ENCODE measurements around the gene MACROD2.

The MACROD2 gene

DNA sequence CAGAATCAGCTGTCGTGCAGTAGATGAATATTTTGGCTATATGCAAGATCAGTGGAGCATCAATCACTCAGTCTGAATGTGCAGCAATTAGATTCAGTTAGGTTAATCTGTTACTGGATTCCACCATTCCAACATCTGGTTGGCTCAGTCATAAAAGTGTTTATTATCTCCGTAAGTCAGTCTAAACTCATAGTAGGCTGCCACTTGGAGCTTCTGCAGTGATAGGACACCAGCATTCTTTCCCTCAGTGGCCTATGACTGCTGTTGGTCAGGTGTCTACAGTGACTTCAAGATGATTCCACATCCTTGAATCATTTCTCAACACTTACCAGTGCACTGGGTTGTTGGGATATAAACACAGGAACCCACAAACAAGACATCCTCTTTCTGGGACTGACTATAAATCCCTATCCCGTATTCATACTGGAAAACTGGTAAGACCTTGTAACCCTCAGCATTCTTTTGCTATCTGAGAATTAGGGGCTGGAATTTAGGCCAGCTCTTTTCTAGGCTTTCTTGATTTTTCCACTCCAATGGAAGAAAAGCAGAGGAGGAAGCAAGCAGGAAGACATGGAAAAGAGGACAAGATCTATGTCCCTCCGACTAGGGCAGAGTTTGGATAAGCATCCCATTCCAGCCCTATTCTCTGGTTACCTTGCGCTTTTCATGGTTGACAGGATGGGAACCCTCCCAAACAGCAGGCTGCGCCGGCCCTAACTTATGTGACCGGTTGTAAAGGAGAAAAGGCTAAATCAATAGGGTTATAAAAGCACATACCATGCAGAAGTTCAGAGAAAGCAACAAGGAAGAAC lies 1658.3 kb downstream of the MACROD2 start:
- CTCF ChIA-PET = interaction anchor here (1.0 to 1.5 kb wide), 2 partner anchors 9 to 15 kb away, joined by 4 to 5 read pairs; no protein-coding TSS in a partner anchor

GRCh38 chr20:15654208-15654649 lies 1658.9 kb downstream of the MACROD2 start:
- no peak for DNase-seq
- Mint-ChIP-seq H3K4me3 (no peak overlapping the region), H3K27ac (no peak overlapping the region), H3K4me1 (no peaks in the 10 kb centered on the region), H3K9me3 (peaks cover 2% of the 10 kb centered on the region), H3K36me3 (no peaks in the 10 kb centered on the region), H3K27me3 (no peaks in the 10 kb centered on the region)
- CTCF ChIA-PET = interaction anchor here (1.0 to 1.5 kb wide), 3 partner anchors 10 to 1317 kb away, joined by 4 to 5 read pairs (median 4); partner anchors contain the start of gene FLRT3

More for the DNA sequence above, 1658.3 kb downstream of the MACROD2 start:
- H3K9me3 Mint-ChIP-seq = peaks cover 2% of the 10 kb centered on the region
- H3K4me3 Mint-ChIP-seq = no peak overlapping the region
- no peaks in the 10 kb centered on the region for H3K4me1 Mint-ChIP-seq
- H3K27ac Mint-ChIP-seq = no peak overlapping the region
- no peaks in the 10 kb centered on the region for H3K36me3 Mint-ChIP-seq
- no peak for DNase-seq
- no peaks in the 10 kb centered on the region for H3K27me3 Mint-ChIP-seq

- H3K27me3 Mint-ChIP-seq = no peaks in the 10 kb centered on the region
- CTCF ChIA-PET = interaction anchor here (0.7 to 1.2 kb wide), 2 partner anchors 1318 to 1688 kb away, joined by 3 to 4 read pairs; partner anchors contain the start of gene FLRT3
Observed at GRCh38 chr20:15655295-15655874, 1660.1 kb downstream of the MACROD2 start.

DNA sequence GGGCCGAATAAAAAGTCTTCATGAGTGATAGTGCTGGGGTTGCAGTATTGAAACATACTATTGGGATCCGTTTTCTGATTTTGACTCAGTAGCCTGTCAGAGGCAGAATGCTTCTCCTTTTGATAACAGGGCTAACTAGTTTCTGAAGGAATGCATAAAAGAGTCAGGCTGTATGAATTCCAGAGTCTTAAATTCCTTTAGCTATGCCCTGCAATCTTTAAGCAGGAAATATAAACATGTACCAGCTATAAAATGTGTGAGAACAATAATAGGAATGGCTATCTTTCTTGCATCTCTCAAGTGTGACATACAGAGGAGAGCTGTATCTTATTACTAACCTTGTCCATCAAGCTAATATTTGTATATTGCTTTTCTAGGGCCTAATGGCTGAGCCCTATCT lies 1660.8 kb downstream of the MACROD2 start:
- CTCF ChIA-PET = no interaction called here
- no peak overlapping the region for H3K4me3 Mint-ChIP-seq
- H3K27ac Mint-ChIP-seq = no peak overlapping the region
- peaks cover 2% of the 10 kb centered on the region for H3K9me3 Mint-ChIP-seq
- H3K27me3 Mint-ChIP-seq = no peaks in the 10 kb centered on the region
- no peak for DNase-seq
- no peaks in the 10 kb centered on the region for H3K4me1 Mint-ChIP-seq
- H3K36me3 Mint-ChIP-seq = no peaks in the 10 kb centered on the region

More at GRCh38 chr20:15655295-15655874, 1660.1 kb downstream of the MACROD2 start:
- Mint-ChIP-seq H3K27ac (no peak overlapping the region), H3K36me3 (no peaks in the 10 kb centered on the region), H3K9me3 (peaks cover 2% of the 10 kb centered on the region), H3K4me1 (no peaks in the 10 kb centered on the region), H3K4me3 (no peak overlapping the region)
- no peak for DNase-seq

DNA sequence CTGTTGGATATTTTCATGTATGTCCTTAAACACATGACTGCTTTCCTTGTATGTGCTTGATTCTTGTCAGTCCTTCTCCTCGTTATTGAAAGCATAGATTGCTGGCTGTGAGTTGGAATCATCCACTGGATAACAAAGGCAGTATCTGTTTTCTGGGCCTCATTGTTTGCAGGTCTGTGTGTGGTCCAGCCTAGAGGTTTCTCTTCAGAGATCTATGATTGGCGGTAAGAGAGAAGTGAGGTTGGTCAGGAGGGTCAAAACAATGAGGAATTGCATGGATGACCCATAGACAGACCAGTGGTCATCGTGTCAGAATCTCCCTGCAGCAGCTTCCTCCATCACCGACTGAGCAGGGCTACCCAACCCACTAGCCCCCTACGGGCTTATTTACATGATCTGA lies 1663.0 kb downstream of the MACROD2 start:
- Mint-ChIP-seq H3K36me3 (no peaks in the 10 kb centered on the region), H3K9me3 (peaks cover 5% of the 10 kb centered on the region), H3K27ac (no peak overlapping the region), H3K4me1 (no peaks in the 10 kb centered on the region), H3K27me3 (no peaks in the 10 kb centered on the region), H3K4me3 (no peak overlapping the region)
- CTCF ChIA-PET = no interaction called here
- DNase-seq = no peak

DNA sequence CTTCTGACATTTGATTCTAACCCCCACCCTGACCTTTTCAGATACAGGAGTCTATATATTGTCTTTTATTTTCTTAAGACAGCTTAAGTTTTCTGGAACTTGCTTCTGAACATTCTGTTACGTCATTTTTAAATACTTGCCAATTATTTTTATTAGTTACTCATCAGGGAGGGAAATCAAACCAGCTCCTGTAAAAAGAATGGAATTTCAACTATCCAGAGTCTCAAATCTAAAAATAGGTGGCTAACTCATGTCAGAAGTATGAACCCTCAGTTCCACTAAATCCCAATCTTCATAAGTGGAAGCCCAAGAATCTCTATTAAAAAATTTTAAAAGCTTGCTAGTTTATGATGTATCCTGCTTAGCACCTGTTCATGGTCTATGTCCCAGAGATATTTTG lies 1677.9 kb downstream of the MACROD2 start:
- CTCF ChIA-PET = no interaction called here
- H3K9me3 Mint-ChIP-seq = peaks cover 9% of the 10 kb centered on the region
- DNase-seq = no peak

GRCh38 chr20:15674253-15675060 lies 1679.1 kb downstream of the MACROD2 start:
- H3K9me3 Mint-ChIP-seq = peaks cover 6% of the 10 kb centered on the region
- no peaks in the 10 kb centered on the region for H3K36me3 Mint-ChIP-seq
- H3K27ac Mint-ChIP-seq = no peak overlapping the region
- no peaks in the 10 kb centered on the region for H3K4me1 Mint-ChIP-seq
- DNase-seq = no peak
- CTCF ChIA-PET = no interaction called here
- H3K27me3 Mint-ChIP-seq = no peaks in the 10 kb centered on the region
- no peak overlapping the region for H3K4me3 Mint-ChIP-seq

More for the DNA sequence above, 1677.9 kb downstream of the MACROD2 start:
- Mint-ChIP-seq H3K4me3 (no peak overlapping the region), H3K36me3 (no peaks in the 10 kb centered on the region), H3K27ac (no peak overlapping the region), H3K27me3 (no peaks in the 10 kb centered on the region), H3K4me1 (no peaks in the 10 kb centered on the region)

- DNase-seq = no peak
- no peak overlapping the region for H3K4me3 Mint-ChIP-seq
- CTCF ChIA-PET = no interaction called here
Observed at GRCh38 chr20:15675061-15675514, 1679.8 kb downstream of the MACROD2 start.

DNA sequence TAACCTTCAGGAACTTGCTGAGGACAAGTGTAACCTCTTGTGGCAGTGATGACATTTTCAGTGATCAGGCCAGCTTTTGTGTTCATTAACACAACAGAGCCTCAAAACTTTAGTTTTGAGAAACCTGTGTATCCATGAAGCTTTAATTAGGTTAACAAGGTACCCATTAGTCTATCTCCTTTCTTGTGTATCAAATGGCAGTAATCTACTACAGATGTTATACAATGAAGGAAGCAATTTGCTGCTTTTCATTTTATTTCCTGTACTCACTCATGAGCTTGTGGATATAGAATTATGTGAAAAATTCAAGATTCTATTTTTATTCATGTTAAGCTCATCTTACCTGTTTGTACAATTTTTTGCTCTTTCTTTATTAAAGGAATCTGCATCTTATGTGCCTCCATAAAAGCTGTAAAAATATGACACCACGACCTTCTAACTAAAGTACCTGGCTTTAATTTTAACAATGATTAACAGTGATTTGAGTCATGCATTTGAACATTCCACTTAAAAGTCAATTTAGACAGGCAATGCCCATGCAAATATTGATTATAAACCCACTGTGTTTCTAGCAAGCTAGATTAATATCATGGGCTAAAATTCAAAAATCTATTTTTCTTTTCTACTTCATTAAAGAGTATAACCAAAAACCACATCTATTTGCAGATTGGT lies 1680.6 kb downstream of the MACROD2 start:
- Mint-ChIP-seq H3K4me3 (no peak overlapping the region), H3K27ac (no peak overlapping the region), H3K36me3 (no peaks in the 10 kb centered on the region), H3K27me3 (no peaks in the 10 kb centered on the region), H3K9me3 (peaks cover 6% of the 10 kb centered on the region), H3K4me1 (no peaks in the 10 kb centered on the region)
- DNase-seq = no peak
- CTCF ChIA-PET = no interaction called here

More at GRCh38 chr20:15675061-15675514, 1679.8 kb downstream of the MACROD2 start:
- Mint-ChIP-seq H3K27me3 (no peaks in the 10 kb centered on the region), H3K27ac (no peak overlapping the region), H3K9me3 (peaks cover 6% of the 10 kb centered on the region), H3K4me1 (no peaks in the 10 kb centered on the region), H3K36me3 (no peaks in the 10 kb centered on the region)

- no peak for DNase-seq
- Mint-ChIP-seq H3K36me3 (no peaks in the 10 kb centered on the region), H3K9me3 (peaks cover 6% of the 10 kb centered on the region), H3K27me3 (no peaks in the 10 kb centered on the region), H3K27ac (no peak overlapping the region), H3K4me1 (no peaks in the 10 kb centered on the region), H3K4me3 (no peak overlapping the region)
- CTCF ChIA-PET = no interaction called here
Observed at GRCh38 chr20:15676815-15677214, 1681.5 kb downstream of the MACROD2 start.

DNA sequence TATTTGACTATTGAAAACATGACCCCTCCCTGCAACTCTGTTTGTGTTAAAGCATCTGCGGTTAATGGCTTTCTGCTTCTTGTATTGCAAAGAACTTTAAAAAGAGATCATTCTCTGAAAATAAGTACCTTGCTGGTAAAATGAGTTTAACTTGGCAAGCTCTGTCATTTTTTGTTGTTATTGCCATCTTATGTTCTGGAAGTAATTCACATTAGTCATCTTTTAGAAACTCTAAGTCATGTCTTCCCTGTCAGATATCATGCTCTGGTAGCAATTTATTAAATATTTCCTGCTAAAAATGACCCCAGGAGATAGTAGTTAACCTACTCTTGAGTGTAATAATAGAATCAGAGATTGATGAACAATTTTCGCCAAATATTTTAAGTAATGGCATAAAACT lies 1687.4 kb downstream of the MACROD2 start:
- no peak for DNase-seq
- Mint-ChIP-seq H3K4me3 (no peak overlapping the region), H3K27ac (no peak overlapping the region), H3K36me3 (no peaks in the 10 kb centered on the region), H3K9me3 (peaks cover 2% of the 10 kb centered on the region), H3K4me1 (no peaks in the 10 kb centered on the region), H3K27me3 (no peaks in the 10 kb centered on the region)
- CTCF ChIA-PET = no interaction called here

DNA sequence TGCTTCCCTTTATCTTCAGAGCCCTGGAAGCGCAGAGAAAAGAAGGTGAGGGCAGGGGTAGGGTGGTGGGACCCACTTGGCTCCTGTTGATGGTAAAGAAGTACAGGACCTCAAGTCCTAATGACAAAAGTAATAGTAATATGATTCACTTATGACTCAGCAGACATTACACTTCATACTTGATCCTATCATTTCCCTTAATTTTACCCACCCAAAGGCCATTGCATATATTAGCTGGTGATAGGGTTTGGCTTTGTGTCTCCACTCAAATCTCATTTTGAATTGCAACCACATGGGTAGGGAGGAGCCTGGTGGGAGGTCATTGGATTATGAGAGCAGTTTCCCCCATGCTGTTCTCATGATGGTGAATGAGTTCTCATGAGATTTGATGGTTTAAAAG lies 1697.3 kb downstream of the MACROD2 start:
- Mint-ChIP-seq H3K4me1 (no peaks in the 10 kb centered on the region), H3K27ac (no peak overlapping the region), H3K27me3 (no peaks in the 10 kb centered on the region), H3K9me3 (peaks cover 5% of the 10 kb centered on the region), H3K4me3 (no peak overlapping the region), H3K36me3 (no peaks in the 10 kb centered on the region)
- DNase-seq = no peak
- CTCF ChIA-PET = no interaction called here

- DNase-seq = no peak
- Mint-ChIP-seq H3K9me3 (peaks cover 5% of the 10 kb centered on the region), H3K4me3 (no peak overlapping the region), H3K36me3 (no peaks in the 10 kb centered on the region), H3K27ac (no peak overlapping the region), H3K4me1 (no peaks in the 10 kb centered on the region), H3K27me3 (no peaks in the 10 kb centered on the region)
- CTCF ChIA-PET = no interaction called here
Observed at GRCh38 chr20:15699431-15700146, 1704.3 kb downstream of the MACROD2 start.

All from activated naive CD4-positive, alpha-beta T cell treated with anti-CD3 and anti-CD28 coated beads, Interleukin-2, amount 10 ng/mL, durations not matched to agents 7 days and 5 days (primary cell).